Mesendoderm (in vitro differentiated cells): ENCODE results near the gene SMIM22.

ENCODE experiments used
- DNase-seq: peaks from one replicate; pipeline ENCODE4 v3.0.0; 2013
- H2AK5ac ChIP-seq: 2 replicates; pipeline ENCODE4 v1.6.1; 2013; ENCODE audit warnings: low read length, inconsistent platforms
- H2BK120ac ChIP-seq: 2 replicates; pipeline ENCODE4 v1.6.1; 2013; ENCODE audit warnings: low read depth, mild to moderate bottlenecking, low read length, moderate library complexity, mixed read lengths
- H2BK15ac ChIP-seq: replicated peaks from 2 replicates; pipeline ENCODE4 v1.6.1; 2013; ENCODE audit warnings: low read depth, mild to moderate bottlenecking, moderate library complexity
- H2BK5ac ChIP-seq: 2 replicates; pipeline ENCODE4 v1.6.1; 2013; ENCODE audit warnings: low read length, inconsistent platforms
- H3K18ac ChIP-seq: 2 replicates; pipeline ENCODE4 v1.6.1; 2013; ENCODE audit warnings: mild to moderate bottlenecking, low read length, mixed read lengths
- H3K23ac ChIP-seq: one replicate; pipeline ENCODE4 v1.6.1; 2013; ENCODE audit warnings: low read length
- H3K27ac ChIP-seq: 2 replicates; pipeline ENCODE4 v1.5.1; 2013; ENCODE audit warnings: low read depth, mild to moderate bottlenecking, inconsistent platforms, low read length, moderate library complexity
- H3K27me3 ChIP-seq: 2 replicates; pipeline ENCODE4 v1.6.1; 2013; ENCODE audit warnings: low read length, control low read depth, mild to moderate bottlenecking, inconsistent platforms; ENCODE audit not compliant: insufficient read depth, poor library complexity
- H3K36me3 ChIP-seq: 2 replicates; pipeline ENCODE4 v1.6.1; 2013; ENCODE audit warnings: low read length, inconsistent platforms; ENCODE audit not compliant: control insufficient read depth, insufficient read depth
- H3K4ac ChIP-seq: one replicate; pipeline ENCODE4 v1.6.1; 2013; ENCODE audit warnings: low read depth, mild to moderate bottlenecking, low read length, moderate library complexity
- H3K4me1 ChIP-seq: 2 replicates; pipeline ENCODE4 v1.6.1; 2013; ENCODE audit warnings: low read depth, low read length, inconsistent platforms; ENCODE audit not compliant: control insufficient read depth
- H3K4me2 ChIP-seq: 2 replicates; pipeline ENCODE4 v1.6.1; 2013; ENCODE audit warnings: low read length
- H3K4me3 ChIP-seq: 2 replicates; pipeline ENCODE4 v1.5.1; 2013; ENCODE audit warnings: mild to moderate bottlenecking, low read length
- H3K56ac ChIP-seq: one replicate; pipeline ENCODE4 v1.6.1; 2013; ENCODE audit warnings: low read length
- H3K79me1 ChIP-seq: 2 replicates; pipeline ENCODE4 v1.6.1; 2013; ENCODE audit warnings: low read length, inconsistent platforms
- H3K79me2 ChIP-seq: 2 replicates; pipeline ENCODE4 v1.6.1; 2013; ENCODE audit warnings: mild to moderate bottlenecking, low read length; ENCODE audit not compliant: control insufficient read depth, insufficient read depth
- H3K9ac ChIP-seq: 2 replicates; pipeline ENCODE4 v1.6.1; 2013; ENCODE audit warnings: low read length, inconsistent platforms
- H4K5ac ChIP-seq: one replicate; pipeline ENCODE4 v1.6.1; 2013; ENCODE audit warnings: low read length
- H4K8ac ChIP-seq: one replicate; pipeline ENCODE4 v1.6.1; 2013; ENCODE audit warnings: low read depth, mild to moderate bottlenecking, control low read depth, low read length, moderate library complexity
- WGBS: extraction: QIAGEN DNeasy Blood & Tissue Kit; methylation state at CpG from one replicate; pipeline ENCODE4 v1.1.7; 2013; ENCODE audit warnings: low lambda C conversion rate, missing lambda C conversion rate; ENCODE audit not compliant: insufficient coverage; ENCODE audit errors: extremely low coverage; 5-methylcytosine and 5-hydroxymethylcytosine counted together

Gene SMIM22

DNA sequence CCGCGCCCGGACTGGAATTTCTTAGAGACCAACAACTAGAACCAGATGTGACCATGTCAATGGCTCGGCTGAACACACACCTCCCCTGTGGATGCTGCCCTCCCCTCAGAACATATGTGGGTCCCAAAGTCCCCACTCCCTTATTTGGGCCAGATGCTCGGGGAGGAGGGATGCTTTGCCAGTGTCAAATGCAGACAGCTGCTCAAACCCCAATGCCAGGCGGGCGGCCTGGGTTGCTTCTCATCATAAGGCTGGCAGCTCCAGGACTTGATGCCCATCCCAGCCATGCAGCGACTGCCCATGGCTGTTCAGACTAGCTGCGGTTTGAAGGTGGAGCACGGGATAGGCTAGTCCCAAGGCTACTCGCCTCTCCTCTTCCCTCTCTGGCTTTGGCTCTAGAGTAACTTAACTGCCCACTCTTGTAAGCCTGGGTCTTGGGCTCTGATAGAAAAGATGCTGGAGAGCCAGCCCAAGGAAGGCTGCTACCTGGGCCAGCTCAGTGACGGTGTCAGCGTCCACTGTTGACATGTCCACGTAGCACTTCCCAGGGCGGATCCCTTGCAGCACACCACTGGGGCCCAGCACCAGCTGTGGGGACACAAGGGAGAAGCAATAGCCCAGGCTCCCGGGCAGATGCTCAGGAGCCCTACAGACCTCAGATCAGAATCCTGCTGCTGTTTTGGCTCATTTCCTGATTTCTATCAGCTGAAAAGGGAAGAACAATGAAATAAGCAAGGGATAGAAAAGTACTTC is 18.3 kb downstream of the SMIM22 start:
- H3K4me2 ChIP-seq, result no peak overlapping the region
- H3K79me2 ChIP-seq, result no peaks in the 10 kb centered on the region
- H4K8ac ChIP-seq, result no peak overlapping the region
- H2BK120ac ChIP-seq, result no peak overlapping the region
- no peaks in the 10 kb centered on the region for H3K79me1 ChIP-seq
- H3K4ac ChIP-seq, result no peak overlapping the region
- no peak overlapping the region for H3K27ac ChIP-seq
- no peak overlapping the region for H2BK15ac ChIP-seq
- H3K4me1 ChIP-seq, result no peaks in the 10 kb centered on the region
- no peak overlapping the region for H2AK5ac ChIP-seq
- H3K36me3 ChIP-seq, result peaks cover 20% of the 10 kb centered on the region
- no peak overlapping the region for H3K18ac ChIP-seq
- WGBS, result no CpG with 5 or more reads among the region's 16 CpGs
- H4K5ac ChIP-seq, result no peak overlapping the region
- H2BK5ac ChIP-seq, result no peak overlapping the region
- H3K27me3 ChIP-seq, result no peaks in the 10 kb centered on the region
- no peak overlapping the region for H3K56ac ChIP-seq
- no peak for DNase-seq
- no peak overlapping the region for H3K23ac ChIP-seq
- no peak overlapping the region for H3K4me3 ChIP-seq
- no peak overlapping the region for H3K9ac ChIP-seq

DNA sequence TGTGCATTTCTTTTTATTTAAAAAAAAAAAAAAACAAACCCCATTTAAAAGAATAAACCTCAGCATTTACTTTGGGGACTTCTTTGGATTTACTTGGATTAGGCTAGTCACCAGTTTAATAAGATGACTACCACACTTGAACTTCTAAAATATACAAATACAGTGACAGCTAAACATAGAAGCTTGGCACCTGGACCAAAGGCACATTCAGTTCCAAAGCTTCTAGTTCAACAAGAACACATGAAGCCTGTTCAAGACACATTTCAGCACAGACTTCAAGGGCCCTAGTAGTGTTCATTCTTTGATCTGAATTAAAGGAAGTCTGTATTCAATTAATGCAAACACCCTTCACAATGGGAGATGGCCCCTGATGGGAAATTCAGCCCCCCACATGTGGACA is 18.9 kb downstream of the SMIM22 start:
- no peak for DNase-seq
- Histone ChIP-seq H3K4me1 (no peaks in the 10 kb centered on the region), H3K4me3 (no peak overlapping the region), H2BK5ac (no peak overlapping the region), H2AK5ac (no peak overlapping the region), H3K79me1 (no peaks in the 10 kb centered on the region), H3K9ac (no peak overlapping the region), H3K18ac (no peak overlapping the region), H3K27me3 (no peaks in the 10 kb centered on the region), H4K8ac (no peak overlapping the region), H2BK120ac (no peak overlapping the region), H3K27ac (no peak overlapping the region), H3K56ac (no peak overlapping the region), H3K36me3 (peaks cover 20% of the 10 kb centered on the region), H4K5ac (no peak overlapping the region), H3K23ac (no peak overlapping the region), H3K79me2 (no peaks in the 10 kb centered on the region), H3K4ac (no peak overlapping the region), H2BK15ac (no peak overlapping the region), H3K4me2 (no peak overlapping the region)

- H2BK5ac ChIP-seq, result no peak overlapping the region
- no peak overlapping the region for H2BK15ac ChIP-seq
- no peak overlapping the region for H3K9ac ChIP-seq
- no peak overlapping the region for H3K23ac ChIP-seq
- H4K5ac ChIP-seq, result no peak overlapping the region
- H3K79me2 ChIP-seq, result no peaks in the 10 kb centered on the region
- H3K4me1 ChIP-seq, result no peaks in the 10 kb centered on the region
- peaks cover 22% of the 10 kb centered on the region for H3K36me3 ChIP-seq
- no peak overlapping the region for H3K56ac ChIP-seq
- H3K27me3 ChIP-seq, result no peaks in the 10 kb centered on the region
- H3K79me1 ChIP-seq, result no peaks in the 10 kb centered on the region
- H3K4me2 ChIP-seq, result no peak overlapping the region
- peak; percentile 30 for DNase-seq
- no CpG with 5 or more reads among the region's 16 CpGs for WGBS
- no peak overlapping the region for H3K4ac ChIP-seq
- H3K4me3 ChIP-seq, result no peak overlapping the region
- no peak overlapping the region for H3K27ac ChIP-seq
- H4K8ac ChIP-seq, result no peak overlapping the region
- H3K18ac ChIP-seq, result no peak overlapping the region
- H2AK5ac ChIP-seq, result no peak overlapping the region
- H2BK120ac ChIP-seq, result no peak overlapping the region
Observed at GRCh38 chr16:4814542-4815173, 19.5 kb downstream of the SMIM22 start.

DNA sequence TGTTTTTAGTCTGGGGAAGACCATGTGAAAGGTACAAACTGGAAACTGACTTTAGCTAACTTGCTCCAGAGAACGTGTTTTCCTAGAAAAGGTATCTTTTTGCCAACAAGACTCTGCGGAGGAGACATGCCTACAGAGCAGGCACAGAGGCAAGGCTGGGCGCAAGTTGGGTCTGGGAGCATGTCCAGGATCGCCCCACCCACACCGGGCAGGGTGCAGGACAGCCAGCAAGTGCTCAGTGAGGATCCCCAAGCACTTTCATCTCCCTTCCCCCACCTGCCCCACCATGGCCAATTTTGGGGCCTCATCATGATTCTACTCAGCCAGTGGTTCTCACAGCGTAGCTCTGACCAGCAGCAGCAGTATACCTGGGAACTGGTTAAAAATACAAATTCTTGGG is 25.5 kb downstream of the SMIM22 start:
- no peak overlapping the region for H3K23ac ChIP-seq
- DNase-seq, result no peak
- H2AK5ac ChIP-seq, result no peak overlapping the region
- no peak overlapping the region for H4K8ac ChIP-seq
- WGBS, result no CpG with 5 or more reads among the region's 6 CpGs
- H2BK5ac ChIP-seq, result no peak overlapping the region
- H2BK120ac ChIP-seq, result no peak overlapping the region
- H3K27ac ChIP-seq, result no peak overlapping the region
- H3K4me1 ChIP-seq, result no peaks in the 10 kb centered on the region
- no peak overlapping the region for H3K4me3 ChIP-seq
- peaks cover 23% of the 10 kb centered on the region for H3K36me3 ChIP-seq
- no peak overlapping the region for H3K4ac ChIP-seq
- no peak overlapping the region for H4K5ac ChIP-seq
- no peaks in the 10 kb centered on the region for H3K27me3 ChIP-seq
- H3K18ac ChIP-seq, result no peak overlapping the region
- no peak overlapping the region for H3K9ac ChIP-seq
- no peaks in the 10 kb centered on the region for H3K79me2 ChIP-seq
- H3K56ac ChIP-seq, result no peak overlapping the region
- no peak overlapping the region for H3K4me2 ChIP-seq
- no peaks in the 10 kb centered on the region for H3K79me1 ChIP-seq
- H2BK15ac ChIP-seq, result no peak overlapping the region

- no peak for DNase-seq
- Histone ChIP-seq H2BK15ac (no peak overlapping the region), H3K27ac (no peak overlapping the region), H3K79me1 (no peaks in the 10 kb centered on the region), H3K27me3 (no peaks in the 10 kb centered on the region), H3K4ac (no peak overlapping the region), H3K79me2 (no peaks in the 10 kb centered on the region), H3K4me2 (no peak overlapping the region), H2BK120ac (no peak overlapping the region), H4K8ac (no peak overlapping the region), H3K4me1 (no peaks in the 10 kb centered on the region), H3K23ac (no peak overlapping the region), H2BK5ac (no peak overlapping the region), H4K5ac (no peak overlapping the region), H3K4me3 (no peak overlapping the region), H3K9ac (no peak overlapping the region), H3K36me3 (peaks cover 31% of the 10 kb centered on the region), H3K56ac (no peak overlapping the region), H2AK5ac (no peak overlapping the region), H3K18ac (no peak overlapping the region)
- WGBS, result no CpG with 5 or more reads among the region's 8 CpGs
Observed at GRCh38 chr16:4825196-4825595, 30.0 kb downstream of the SMIM22 start.

DNA sequence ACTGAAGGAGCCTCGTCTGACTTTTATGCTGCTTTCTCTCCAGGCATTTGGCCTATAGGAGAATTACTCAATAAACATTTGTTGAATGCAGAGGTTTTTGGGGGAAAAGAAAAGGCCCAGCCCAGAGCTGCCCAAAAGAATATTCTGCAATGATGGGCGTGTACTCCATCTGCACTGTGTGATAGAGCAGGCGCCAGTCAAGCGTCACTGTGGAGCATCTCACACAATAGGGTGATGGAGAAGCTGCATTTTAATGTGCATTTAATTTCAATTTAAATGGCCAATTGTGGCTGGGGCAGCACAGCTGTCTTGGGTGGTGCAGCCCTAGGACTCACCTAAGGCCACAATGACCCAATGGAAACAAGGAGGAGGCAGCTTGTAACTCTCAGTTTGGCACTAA is 31.4 kb downstream of the SMIM22 start:
- Histone ChIP-seq H3K23ac (no peak overlapping the region), H3K27ac (no peak overlapping the region), H3K27me3 (no peaks in the 10 kb centered on the region), H2BK120ac (no peak overlapping the region), H3K4me3 (no peak overlapping the region), H3K4ac (no peak overlapping the region), H4K5ac (no peak overlapping the region), H3K56ac (no peak overlapping the region), H4K8ac (no peak overlapping the region), H3K79me2 (no peaks in the 10 kb centered on the region), H2BK15ac (no peak overlapping the region), H2AK5ac (no peak overlapping the region), H3K9ac (no peak overlapping the region), H3K4me2 (no peak overlapping the region), H2BK5ac (no peak overlapping the region), H3K36me3 (peaks cover 34% of the 10 kb centered on the region), H3K79me1 (no peaks in the 10 kb centered on the region), H3K18ac (no peak overlapping the region), H3K4me1 (no peaks in the 10 kb centered on the region)
- WGBS, result no CpG with 5 or more reads among the region's 4 CpGs
- no peak for DNase-seq
